GM12878 (cell line): ENCODE measurements around the gene ARL6IP1. TPM values are rescaled to one million over a fixed set of nuclear protein-coding genes. Genes with fewer than 3 reads are reported as not detected.

Source experiments
- ATAC-seq: fragments of 200-7000 bp; cut with Tn5 transposase; 3 replicates; pipeline ENCODE4 v1.9.1; 2020; ENCODE audit warnings: mild to moderate bottlenecking, moderate library complexity
- BruUV-seq: library from RNA; stranded (reverse); fragments of 400-500 nt; replicated peaks from 2 replicates; lab custom pipeline; 2021; lab: Mats Ljungman, UMichigan
- CTCF ChIA-PET: fragments of 300-600 bp; sonication (Branson Sonifier 250); formaldehyde crosslinking; extraction: SDS; loops from one replicate; lab custom pipeline; 2021; ENCODE audit warnings: inconsistent platforms; lab: Yijun Ruan, JAX
- POLR2A ChIA-PET: fragments of 350-600 bp; formaldehyde crosslinking; extraction: SDS; loops from one replicate; lab custom pipeline; 2021; ENCODE audit warnings: inconsistent platforms; lab: Charles Lee
- RAD21 ChIA-PET: fragments of 300-600 bp; sonication (Branson Sonifier 250); formaldehyde crosslinking; loops from one replicate; lab custom pipeline; 2023; ENCODE audit warnings: antibody characterized with exemption; ENCODE audit not compliant: unreplicated experiment; lab: Charles Lee
- SMC1A ChIA-PET: fragments of 300-600 bp; sonication (Branson Sonifier 250); formaldehyde crosslinking; loops from one replicate; lab custom pipeline; 2023; ENCODE audit not compliant: unreplicated experiment, uncharacterized antibody; lab: Charles Lee
- DNase-seq: peaks from one replicate; pipeline ENCODE4 v3.0.0-alpha.2; 2011; ENCODE audit warnings: low read depth, low spot score
- FAIRE-seq: peaks from 3 replicates; lab custom pipeline; 2011; peaks lifted over from hg19 to GRCh38; lab: Jason Lieb, UNC
- H2AFZ ChIP-seq: 2 replicates; pipeline ENCODE4 v1.6.0; 2011; ENCODE audit warnings: low read depth, low read length, control low read depth; ENCODE audit not compliant: control insufficient read depth
- H3K27ac ChIP-seq: 2 replicates; pipeline ENCODE4 v1.5.1; 2011; ENCODE audit warnings: control low read depth; ENCODE audit not compliant: control insufficient read depth, insufficient read depth
- H3K27me3 ChIP-seq, 2 experiments: replicated peaks in 1 of 2; 2 replicates each; pipeline versions ENCODE4 v1.6.0 to v1.6.1; 2011; ENCODE audit warnings: low read length in 1 of 2; ENCODE audit not compliant: control insufficient read depth in 2 of 2, insufficient read depth in 2 of 2
- H3K36me3 ChIP-seq, 2 experiments: 2 replicates each; pipeline ENCODE4 v1.5.1; 2011; ENCODE audit warnings: low read length in 1 of 2; ENCODE audit not compliant: control insufficient read depth in 2 of 2, insufficient read depth in 2 of 2
- H3K4me1 ChIP-seq: 2 replicates; pipeline ENCODE4 v1.6.1; 2011; ENCODE audit warnings: mild to moderate bottlenecking, low read length, moderate library complexity, mixed read lengths; ENCODE audit not compliant: control insufficient read depth, insufficient read depth
- H3K4me2 ChIP-seq: 2 replicates; pipeline ENCODE4 v1.6.0; 2011; ENCODE audit warnings: control low read depth; ENCODE audit not compliant: control insufficient read depth, insufficient read depth
- H3K4me3 ChIP-seq: fragments of 200-600 bp; sonication (generic); 2 replicates; pipeline ENCODE4 v1.5.1; 2016
- H3K79me2 ChIP-seq: 2 replicates; pipeline ENCODE4 v1.6.0; 2011; ENCODE audit warnings: low read length; ENCODE audit not compliant: control insufficient read depth, insufficient read depth
- H3K9ac ChIP-seq: 2 replicates; pipeline ENCODE4 v1.8.0; 2011; ENCODE audit warnings: low read length, control low read depth, mixed read lengths; ENCODE audit not compliant: control insufficient read depth, insufficient read depth
- H3K9me3 ChIP-seq: replicated peaks from 3 replicates; pipeline ENCODE4 v1.5.1; 2011; ENCODE audit warnings: mild to moderate bottlenecking, low read length; ENCODE audit not compliant: control insufficient read depth, insufficient read depth
- H4K20me1 ChIP-seq: 2 replicates; pipeline ENCODE4 v1.6.0; 2011; ENCODE audit not compliant: control insufficient read depth, insufficient read depth
- BCL11A ChIP-seq: IDR thresholded peaks from 2 replicates; pipeline ENCODE4 v1.6.1; 2011; ENCODE audit warnings: low read depth, low read length
- BCLAF1 ChIP-seq: fragments of 450-650 bp; IDR thresholded peaks from 2 replicates; pipeline ENCODE4 v1.6.1; 2017; ENCODE audit warnings: antibody characterized with exemption, mild to moderate bottlenecking, moderate library complexity
- CREB1 ChIP-seq: IDR thresholded peaks from 2 replicates; pipeline ENCODE4 v1.6.1; 2012; ENCODE audit warnings: low read depth, mild to moderate bottlenecking, inconsistent platforms
- E2F8 ChIP-seq: fragments of 450-650 bp; IDR thresholded peaks from 2 replicates; pipeline ENCODE4 v1.6.1; 2018; ENCODE audit warnings: mild to moderate bottlenecking, low read depth, moderate library complexity; ENCODE audit not compliant: partially characterized antibody
- KAT2A ChIP-seq: conservative IDR thresholded peaks from 2 replicates; pipeline ENCODE4 v1.6.1; 2011; ENCODE audit warnings: low read depth, low read length; ENCODE audit not compliant: control insufficient read depth
- MTA3 ChIP-seq: IDR thresholded peaks from 2 replicates; pipeline ENCODE4 v1.6.1; 2012; ENCODE audit warnings: low read length, inconsistent platforms, borderline replicate concordance
- NFIC ChIP-seq: IDR thresholded peaks from 2 replicates; pipeline ENCODE4 v1.6.1; 2012; ENCODE audit warnings: low read depth, mild to moderate bottlenecking, inconsistent platforms, low read length, moderate library complexity
- NFYA ChIP-seq: IDR thresholded peaks from 2 replicates; pipeline ENCODE4 v1.6.1; 2011; ENCODE audit warnings: low read depth, mild to moderate bottlenecking, low read length, improper control_type of control experiment, borderline replicate concordance
- POLR2A ChIP-seq: IDR thresholded peaks from 2 replicates; pipeline ENCODE4 v1.6.1; 2011; ENCODE audit warnings: low read depth, mild to moderate bottlenecking, low read length
- RBBP5 ChIP-seq: fragments of 200-600 bp; sonication (generic); conservative IDR thresholded peaks from 2 replicates; pipeline ENCODE4 v1.6.1; 2016
- RCOR1 ChIP-seq: conservative IDR thresholded peaks from 2 replicates; pipeline ENCODE4 v1.6.1; 2012; ENCODE audit warnings: low read depth, low read length, improper control_type of control experiment
- SP1 ChIP-seq: IDR thresholded peaks from one replicate; pipeline ENCODE4 v1.6.1; 2011; ENCODE audit warnings: low read depth, low read length
- SUZ12 ChIP-seq: fragments of 200-600 bp; sonication (generic); IDR thresholded peaks from one replicate; pipeline ENCODE4 v1.6.1; 2018; ENCODE audit warnings: antibody characterized with exemption, mild to moderate bottlenecking; ENCODE audit not compliant: unreplicated experiment
- TBL1XR1 ChIP-seq: IDR thresholded peaks from 2 replicates; pipeline ENCODE4 v1.6.1; 2012; ENCODE audit warnings: low read depth, low read length, improper control_type of control experiment
- WRNIP1 ChIP-seq: IDR thresholded peaks from 2 replicates; pipeline ENCODE4 v1.6.1; 2011; ENCODE audit warnings: low read depth, low read length, improper control_type of control experiment, borderline replicate concordance
- ZNF384 ChIP-seq: IDR thresholded peaks from 2 replicates; pipeline ENCODE4 v1.6.1; 2012; ENCODE audit warnings: low read depth, mild to moderate bottlenecking, low read length, improper control_type of control experiment, borderline replicate concordance
- WGBS: methylation state at CpG from one replicate; pipeline ENCODE4 v1.1.6; 2016; ENCODE audit warnings: low lambda C conversion rate; ENCODE audit not compliant: insufficient replicate concordance, insufficient coverage; ENCODE audit errors: missing lambda C conversion rate; 5-methylcytosine and 5-hydroxymethylcytosine counted together
- in situ Hi-C: fragments of 300-500 bp; cut with MboI; formaldehyde crosslinking; loops from 9 replicates; pipeline ENCODE4 v1.14.3; 2018; ENCODE audit warnings: mixed read lengths
- intact Hi-C: fragments of 100-400 bp; cut with micrococcal nuclease; formaldehyde crosslinking; loops from one replicate; pipeline ENCODE4 v1.14.2; 2022; ENCODE audit not compliant: unreplicated experiment
- polyA plus RNA-seq, 11 experiments: library from polyadenylated mRNA; depleted of rRNA in 4 of 11; unstranded in 6 of 11; stranded (reverse) in 5 of 11; fragments of >200 nt; fragmentation: Nextera tagmentation in 4 of 11; fragmentation: Illumina TruSeq in 1 of 11; extraction: Ambion mirVana in 4 of 11; extraction: Trizol in 1 of 11; gene quantifications; 1 replicate in 1 of 11; 2 replicates in 10 of 11; pipeline versions ENCODE4 v1.2.1 to v1.2.3, GENCODE V29; 2011 to 2016; ENCODE audit warnings: inconsistent platforms in 2 of 11, missing spikeins in 2 of 11, low read depth in 1 of 11
- total RNA-seq, 4 experiments: library from RNA; depleted of rRNA in 3 of 4; stranded (reverse); fragments of >200 nt in 3 of 4; fragmentation: Illumina TruSeq in 1 of 4; extraction: Trizol in 1 of 4; gene quantifications; 2 replicates each; pipeline versions ENCODE4 v1.2.1 to v1.2.3, GENCODE V29; 2013 to 2021

Gene ARL6IP1
- total and polyA plus RNA-seq, 10 of the 15 experiments (the other 5 are each of a cell fraction or from before 2014, with no cell fraction given) = 99.3 to 334 (median 197) TPM

GRCh38 chr16:18839555-18839954, 38.2 kb upstream of the ARL6IP1 start:
- no peaks in the 10 kb centered on the region for H3K79me2 ChIP-seq
- ATAC-seq (no peak), FAIRE-seq (no peak)
- ChIA-PET SMC1A (no interaction called here), RAD21 (no interaction called here)
- no peaks in the 10 kb centered on the region for H3K27me3 ChIP-seq
- H3K9ac ChIP-seq = no peak overlapping the region
- BruUV-seq = no TSS peak
- no peaks in the 10 kb centered on the region for H3K4me1 ChIP-seq
- intact Hi-C loops = no loop called here
- TF ChIP-seq SUZ12 (no peak), BCLAF1 (no peak), BCL11A (no peak), MTA3 (no peak), ZNF384 (no peak), KAT2A (no peak), POLR2A (no peak), CREB1 (no peak), RBBP5 (no peak), TBL1XR1 (no peak), E2F8 (no peak), NFIC (no peak), RCOR1 (no peak), NFYA (no peak), SP1 (no peak), WRNIP1 (no peak)
- TF ChIP-seq, all 136 proteins: peak for 0
- 98% methylated on average over 6 of the region's 6 CpGs for WGBS
- Histone ChIP-seq H3K36me3 (peaks cover 15 to 42% of the 10 kb centered on the region in 2 experiments), H3K4me2 (no peak overlapping the region), H3K9me3 (no peaks in the 10 kb centered on the region), H3K4me3 (no peak overlapping the region), H4K20me1 (no peaks in the 10 kb centered on the region), H2AFZ (no peak overlapping the region), H3K27ac (no peak overlapping the region)
- DNase-seq = no peak
- ChIA-PET CTCF (no interaction called here), POLR2A (no interaction called here)
- in situ Hi-C loops = no loop called here
